Neural cell (in vitro differentiated cells): ENCODE results near the gene RTN4R. TPM values are rescaled to one million over a fixed set of nuclear protein-coding genes. Genes with fewer than 3 reads are reported as not detected.

Source experiments
- H2AFZ ChIP-seq: fragments of 200-600, 300-800 bp; sonication (generic), shearing (Covaris generic); 2 replicates; pipeline ENCODE4 v1.6.0; 2014; ENCODE audit warnings: low read depth, mild to moderate bottlenecking, antibody characterized with exemption, low read length, moderate library complexity
- H3F3A ChIP-seq: fragments of 200-600 bp; shearing (Covaris generic); 2 replicates; pipeline ENCODE4 v1.6.1; 2016; ENCODE audit warnings: mild to moderate bottlenecking, moderate library complexity, mixed read lengths, antibody characterized with exemption, low read length; ENCODE audit not compliant: insufficient read depth, poor library complexity, severe bottlenecking
- H3K27ac ChIP-seq: fragments of 200-600, 300-800 bp; sonication (generic), shearing (Covaris generic); 2 replicates; pipeline ENCODE4 v1.5.1; 2014; ENCODE audit warnings: mild to moderate bottlenecking, low read length, moderate library complexity
- H3K27me3 ChIP-seq: fragments of 300-800, 200-600 bp; sonication (generic), shearing (Covaris generic); 2 replicates; pipeline ENCODE4 v1.6.0; 2014; ENCODE audit warnings: mild to moderate bottlenecking, low read depth, low read length, moderate library complexity; ENCODE audit not compliant: insufficient read depth
- H3K36me3 ChIP-seq: fragments of 300-800, 200-600 bp; sonication (generic), shearing (Covaris generic); 2 replicates; pipeline ENCODE4 v1.5.1; 2014; ENCODE audit warnings: mild to moderate bottlenecking, antibody characterized with exemption, low read length, moderate library complexity; ENCODE audit not compliant: insufficient read depth
- H3K4me2 ChIP-seq: fragments of 300-800, 200-600 bp; sonication (generic), shearing (Covaris generic); 2 replicates; pipeline ENCODE4 v1.6.0; 2014; ENCODE audit warnings: mild to moderate bottlenecking, low read length
- H3K4me3 ChIP-seq: fragments of 300-800, 200-600 bp; sonication (generic), shearing (Covaris generic); 2 replicates; pipeline ENCODE4 v1.5.1; 2014; ENCODE audit warnings: mild to moderate bottlenecking, low read length, moderate library complexity
- H3K79me2 ChIP-seq: fragments of 200-600 bp; shearing (Covaris generic); replicated peaks from 2 replicates; pipeline ENCODE4 v1.6.0; 2014; ENCODE audit warnings: mild to moderate bottlenecking, low read length, moderate library complexity; ENCODE audit not compliant: insufficient read depth
- H3K9ac ChIP-seq: fragments of 300-800, 200-600 bp; sonication (generic), shearing (Covaris generic); 2 replicates; pipeline ENCODE4 v1.6.1; 2016; ENCODE audit warnings: mild to moderate bottlenecking, low read length, mixed read lengths
- H3K9me2 ChIP-seq: fragments of 200-600 bp; shearing (Covaris generic); 2 replicates; pipeline ENCODE4 v1.6.1; 2016; ENCODE audit warnings: mild to moderate bottlenecking, low read length, mixed read lengths; ENCODE audit not compliant: insufficient read depth
- H3K9me3 ChIP-seq: fragments of 200-600, 300-800 bp; sonication (generic), shearing (Covaris generic); 2 replicates; pipeline ENCODE4 v1.6.1; 2016; ENCODE audit warnings: mild to moderate bottlenecking, mixed run types, low read length, moderate library complexity, mixed read lengths
- H4K20me1 ChIP-seq: fragments of 200-600 bp; shearing (Covaris generic); 2 replicates; pipeline ENCODE4 v1.6.1; 2016; ENCODE audit warnings: mild to moderate bottlenecking, mixed run types; ENCODE audit not compliant: insufficient read depth
- CTCF ChIP-seq: fragments of 450-650 bp; IDR thresholded peaks from 2 replicates; pipeline ENCODE4 v1.5.1; 2014; ENCODE audit warnings: antibody characterized with exemption, mild to moderate bottlenecking, moderate library complexity; ENCODE audit not compliant: poor library complexity, severe bottlenecking
- EP300 ChIP-seq: fragments of 450-650 bp; conservative IDR thresholded peaks from 2 replicates; pipeline ENCODE4 v1.6.1; 2014; ENCODE audit warnings: antibody characterized with exemption, mild to moderate bottlenecking, moderate library complexity; ENCODE audit not compliant: poor library complexity, severe bottlenecking
- EZH2 ChIP-seq: fragments of 200-600, 300-800 bp; shearing (Covaris generic), sonication (generic); IDR thresholded peaks from 2 replicates; pipeline ENCODE4 v1.6.1; 2014; ENCODE audit warnings: antibody characterized with exemption, low read length, borderline replicate concordance, mild to moderate bottlenecking; ENCODE audit not compliant: insufficient read depth, poor library complexity, severe bottlenecking
- MXI1 ChIP-seq: fragments of 450-650 bp; conservative IDR thresholded peaks from 2 replicates; pipeline ENCODE4 v1.6.1; 2014; ENCODE audit warnings: antibody characterized with exemption, mild to moderate bottlenecking; ENCODE audit not compliant: poor library complexity, severe bottlenecking
- POLR2AphosphoS5 ChIP-seq: IDR thresholded peaks from 2 replicates; pipeline ENCODE4 v1.6.1; 2012
- RAD21 ChIP-seq: fragments of 450-650 bp; conservative IDR thresholded peaks from 2 replicates; pipeline ENCODE4 v1.6.1; 2014; ENCODE audit warnings: antibody characterized with exemption, mild to moderate bottlenecking, moderate library complexity
- REST ChIP-seq: IDR thresholded peaks from 2 replicates; pipeline ENCODE4 v1.6.1; 2012; ENCODE audit warnings: borderline replicate concordance
- SMC3 ChIP-seq: fragments of 450-650 bp; conservative IDR thresholded peaks from 2 replicates; pipeline ENCODE4 v1.6.1; 2014; ENCODE audit warnings: antibody characterized with exemption, mild to moderate bottlenecking, moderate library complexity; ENCODE audit not compliant: poor library complexity
- TAF1 ChIP-seq: IDR thresholded peaks from 2 replicates; pipeline ENCODE4 v1.6.1; 2012; ENCODE audit warnings: low read depth
- polyA plus RNA-seq: library from polyadenylated mRNA; depleted of rRNA; stranded (reverse); fragments of >200 nt; gene quantifications from 2 replicates; pipeline ENCODE4 v1.2.3, GENCODE V29; 2014

Gene RTN4R
- polyA plus RNA-seq, 1 donor from 2014 or later, result 13.6 TPM

- Histone ChIP-seq H3K27ac (no peak overlapping the region), H3K79me2 (no peaks in the 10 kb centered on the region), H4K20me1 (no peaks in the 10 kb centered on the region), H3K9me3 (no peaks in the 10 kb centered on the region), H3K27me3 (no peaks in the 10 kb centered on the region), H3K9me2 (no peaks in the 10 kb centered on the region), H2AFZ (no peak overlapping the region), H3K36me3 (no peaks in the 10 kb centered on the region), H3F3A (no peaks in the 10 kb centered on the region), H3K9ac (no peak overlapping the region), H3K4me2 (no peak overlapping the region), H3K4me3 (no peak overlapping the region)
- no peak for TF ChIP-seq REST
- TF ChIP-seq SMC3, result no peak
- TF ChIP-seq EP300, result no peak
- TF ChIP-seq POLR2AphosphoS5, result no peak
- TF ChIP-seq CTCF, result no peak
- no peak for TF ChIP-seq MXI1
- TF ChIP-seq TAF1, result no peak
- TF ChIP-seq RAD21, result no peak
Observed at GRCh38 chr22:20211409-20211996, 56.6 kb downstream of the RTN4R start.

GRCh38 chr22:20210473-20211059 lies 57.6 kb downstream of the RTN4R start:
- no peaks in the 10 kb centered on the region for H3K36me3 ChIP-seq
- no peak overlapping the region for H3K27ac ChIP-seq
- H3F3A ChIP-seq, result no peaks in the 10 kb centered on the region
- no peaks in the 10 kb centered on the region for H3K9me3 ChIP-seq
- no peak overlapping the region for H3K9ac ChIP-seq
- no peak overlapping the region for H3K4me3 ChIP-seq
- TF ChIP-seq EZH2, result no peak
- no peak for TF ChIP-seq MXI1
- no peaks in the 10 kb centered on the region for H3K9me2 ChIP-seq
- H3K27me3 ChIP-seq, result no peaks in the 10 kb centered on the region
- H4K20me1 ChIP-seq, result no peaks in the 10 kb centered on the region
- H3K4me2 ChIP-seq, result no peak overlapping the region
- no peak overlapping the region for H2AFZ ChIP-seq
- no peaks in the 10 kb centered on the region for H3K79me2 ChIP-seq
